ES-I3 (cell line): ENCODE results near the gene SUMF1.

ENCODE experiments used
- H3K36me3 ChIP-seq: 2 replicates; pipeline ENCODE4 v1.6.1; 2013; ENCODE audit warnings: mild to moderate bottlenecking, low read length, control low read depth, moderate library complexity; ENCODE audit not compliant: insufficient read depth
- H3K4me1 ChIP-seq: 2 replicates; pipeline ENCODE4 v1.6.1; 2013; ENCODE audit warnings: mild to moderate bottlenecking, control low read depth, low read length; ENCODE audit not compliant: insufficient read depth
- H3K9ac ChIP-seq: 2 replicates; pipeline ENCODE4 v1.6.1; 2013; ENCODE audit warnings: low read depth, mild to moderate bottlenecking, low read length, moderate library complexity
- H3K9me3 ChIP-seq: 2 replicates; pipeline ENCODE4 v1.6.1; 2013; ENCODE audit warnings: mild to moderate bottlenecking, low read length, moderate library complexity; ENCODE audit not compliant: control insufficient read depth, insufficient read depth

Gene SUMF1

DNA sequence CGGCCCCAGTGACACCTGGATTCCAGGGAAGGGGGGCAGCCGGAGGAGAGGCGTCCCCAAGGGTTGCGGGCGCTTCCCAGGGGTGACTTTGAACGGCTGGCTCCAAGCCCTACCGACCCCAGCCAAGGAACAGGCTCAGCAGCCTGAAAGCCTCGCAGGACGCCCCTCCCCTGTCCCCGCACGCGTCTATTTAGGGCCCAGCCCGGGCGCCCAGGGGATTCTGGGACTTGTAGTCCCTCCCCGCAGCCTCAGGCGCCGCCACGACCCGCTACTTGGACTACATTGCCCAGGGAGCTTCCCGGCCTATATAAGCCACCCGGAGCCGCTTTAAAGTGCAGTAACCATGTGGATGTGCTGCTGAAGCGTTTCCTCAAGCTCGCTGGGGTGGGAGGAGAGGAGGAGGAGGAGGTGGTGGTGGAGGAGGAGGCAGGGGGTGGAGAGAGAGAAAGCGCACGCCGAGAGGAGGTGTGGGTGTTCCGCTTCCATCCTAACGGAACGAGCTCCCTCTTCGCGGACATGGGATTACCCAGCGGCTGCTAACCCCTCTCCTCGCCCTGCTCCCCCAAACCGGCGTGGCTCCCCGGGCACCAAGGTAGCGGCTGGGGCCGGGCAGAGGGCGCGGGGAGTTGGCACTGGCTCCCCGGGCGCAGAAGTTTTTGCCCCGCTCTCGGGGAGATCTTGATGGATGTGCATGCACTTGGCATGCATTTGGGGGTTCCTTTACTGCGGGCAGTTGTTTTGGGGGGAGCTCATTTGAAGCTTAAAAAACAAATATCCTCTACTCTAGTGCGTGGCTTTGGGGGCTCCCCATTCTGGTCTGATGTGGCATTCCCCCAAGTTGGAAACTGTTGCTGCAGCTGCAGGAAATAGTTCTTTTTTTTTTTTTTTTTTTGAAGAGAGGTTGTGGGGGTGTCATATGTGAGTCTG lies 26.2 kb upstream of the SUMF1 start, which contains the start of gene ITPR1:
Gene ITPR1, plus strand, starts transcription at position 335 of the 927 bp plus-strand sequence. CDS start 23,144 bp downstream, outside the sequence.
- no peaks in the 10 kb centered on the region for H3K4me1 ChIP-seq
- no peaks in the 10 kb centered on the region for H3K36me3 ChIP-seq
- H3K9me3 ChIP-seq = no peaks in the 10 kb centered on the region
- peak within 1 kb of the TSS; percentile 89 for H3K9ac ChIP-seq

- Histone ChIP-seq H3K9me3 (no peaks in the 10 kb centered on the region), H3K4me1 (no peaks in the 10 kb centered on the region), H3K36me3 (no peaks in the 10 kb centered on the region), H3K9ac (peak overlapping the region; percentile 89)
Observed at GRCh38 chr3:4492208-4493013, 25.3 kb upstream of the SUMF1 start.

- no peaks in the 10 kb centered on the region for H3K9me3 ChIP-seq
- H3K36me3 ChIP-seq = no peaks in the 10 kb centered on the region
- H3K9ac ChIP-seq = peak overlapping the region; percentile 89; the same call in 1 of the 2 replicates
- no peaks in the 10 kb centered on the region for H3K4me1 ChIP-seq
Observed at GRCh38 chr3:4491855-4492207, 24.8 kb upstream of the SUMF1 start.

- H3K9ac ChIP-seq = no peak overlapping the region
- no peaks in the 10 kb centered on the region for H3K9me3 ChIP-seq
- H3K36me3 ChIP-seq = no peaks in the 10 kb centered on the region
- peaks cover 7% of the 10 kb centered on the region for H3K4me1 ChIP-seq
Observed at GRCh38 chr3:4478261-4478660, 11.2 kb upstream of the SUMF1 start.

GRCh38 chr3:4476496-4476895 lies 9.4 kb upstream of the SUMF1 start:
- no peaks in the 10 kb centered on the region for H3K36me3 ChIP-seq
- peaks cover 7% of the 10 kb centered on the region for H3K4me1 ChIP-seq
- no peak overlapping the region for H3K9ac ChIP-seq
- no peaks in the 10 kb centered on the region for H3K9me3 ChIP-seq

- H3K4me1 ChIP-seq = peaks cover 7% of the 10 kb centered on the region
- no peak overlapping the region for H3K9ac ChIP-seq
- H3K36me3 ChIP-seq = no peaks in the 10 kb centered on the region
- H3K9me3 ChIP-seq = no peaks in the 10 kb centered on the region
Observed at GRCh38 chr3:4475804-4476203, 8.7 kb upstream of the SUMF1 start.

DNA sequence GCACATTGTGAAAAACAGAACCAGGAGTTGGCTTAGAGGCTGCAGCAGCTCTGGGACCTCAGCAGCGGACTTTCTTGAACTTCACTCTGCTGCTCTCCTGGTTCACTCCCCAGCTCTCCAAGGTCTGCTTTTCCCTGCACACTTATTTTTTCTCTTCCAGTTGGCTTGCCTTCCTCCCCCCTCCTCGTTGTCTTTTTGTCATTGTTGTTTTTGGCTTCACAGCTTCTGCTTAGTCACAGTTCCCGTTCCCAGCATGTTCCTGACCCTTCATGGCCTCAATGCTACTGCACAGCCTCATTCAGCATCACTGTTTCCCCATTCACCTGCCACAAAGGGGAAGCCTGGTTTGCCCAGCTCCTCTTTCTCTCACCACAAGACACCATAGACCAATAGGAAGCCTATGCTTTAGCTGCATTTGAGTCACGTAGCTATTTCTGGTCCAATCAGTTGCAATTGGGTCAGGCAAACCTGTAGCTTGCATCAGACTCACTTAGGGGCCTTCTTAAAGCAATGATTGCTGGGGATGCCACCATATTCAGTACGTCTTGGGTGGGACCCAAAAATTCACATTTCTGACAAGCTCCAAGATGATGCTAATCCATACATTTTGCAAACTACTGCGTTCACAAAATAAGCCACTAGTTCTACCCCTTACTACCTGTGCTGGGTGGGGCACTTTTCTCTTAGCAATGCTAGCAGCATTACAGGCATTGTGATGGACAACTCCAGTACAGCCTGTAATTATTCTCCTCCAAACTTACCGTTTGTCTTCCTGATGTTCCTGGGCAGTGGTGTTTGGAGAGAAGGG lies 7.8 kb upstream of the SUMF1 start:
- Histone ChIP-seq H3K9ac (no peak overlapping the region), H3K4me1 (peaks cover 7% of the 10 kb centered on the region), H3K9me3 (no peaks in the 10 kb centered on the region), H3K36me3 (no peaks in the 10 kb centered on the region)

GRCh38 chr3:4472766-4473165 lies 5.7 kb upstream of the SUMF1 start:
- Histone ChIP-seq H3K36me3 (no peaks in the 10 kb centered on the region), H3K4me1 (peaks cover 7% of the 10 kb centered on the region), H3K9me3 (no peaks in the 10 kb centered on the region), H3K9ac (no peak overlapping the region)

DNA sequence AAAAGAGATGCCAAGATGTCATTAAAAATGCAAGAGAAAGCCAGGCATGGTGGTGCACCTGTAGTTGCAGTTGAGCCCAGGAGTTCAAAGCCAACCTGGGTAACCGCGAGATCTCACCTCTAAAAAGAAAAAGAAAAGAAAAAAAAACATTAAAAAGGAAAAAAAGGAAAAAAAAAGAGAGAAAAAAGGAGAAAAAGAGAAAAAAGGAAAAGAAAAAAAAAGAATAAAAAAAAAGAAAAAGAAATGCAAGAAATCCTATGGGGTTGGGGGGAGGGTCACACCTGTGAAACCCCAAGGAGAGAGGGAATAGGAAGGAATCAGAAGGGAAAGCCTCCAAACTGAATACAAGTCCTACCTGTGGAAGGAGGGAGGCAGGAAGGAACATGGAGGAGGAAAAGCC lies 5.2 kb upstream of the SUMF1 start:
- Histone ChIP-seq H3K36me3 (no peaks in the 10 kb centered on the region), H3K9me3 (no peaks in the 10 kb centered on the region), H3K9ac (no peak overlapping the region), H3K4me1 (peaks cover 7% of the 10 kb centered on the region)

- Histone ChIP-seq H3K9me3 (no peaks in the 10 kb centered on the region), H3K36me3 (no peaks in the 10 kb centered on the region), H3K4me1 (peaks cover 7% of the 10 kb centered on the region), H3K9ac (no peak overlapping the region)
Observed at GRCh38 chr3:4471907-4472306, 4.8 kb upstream of the SUMF1 start.

GRCh38 chr3:4467522-4467867 lies 426 bp upstream of the SUMF1 start:
- H3K4me1 ChIP-seq = no peaks in the 10 kb centered on the region
- H3K36me3 ChIP-seq = no peaks in the 10 kb centered on the region
- peak overlapping the region; percentile 73 for H3K9ac ChIP-seq
- no peaks in the 10 kb centered on the region for H3K9me3 ChIP-seq

GRCh38 chr3:4464576-4464975 lies 2.5 kb downstream of the SUMF1 start:
- Histone ChIP-seq H3K9ac (no peak overlapping the region), H3K36me3 (no peaks in the 10 kb centered on the region), H3K4me1 (no peaks in the 10 kb centered on the region), H3K9me3 (no peaks in the 10 kb centered on the region)

DNA sequence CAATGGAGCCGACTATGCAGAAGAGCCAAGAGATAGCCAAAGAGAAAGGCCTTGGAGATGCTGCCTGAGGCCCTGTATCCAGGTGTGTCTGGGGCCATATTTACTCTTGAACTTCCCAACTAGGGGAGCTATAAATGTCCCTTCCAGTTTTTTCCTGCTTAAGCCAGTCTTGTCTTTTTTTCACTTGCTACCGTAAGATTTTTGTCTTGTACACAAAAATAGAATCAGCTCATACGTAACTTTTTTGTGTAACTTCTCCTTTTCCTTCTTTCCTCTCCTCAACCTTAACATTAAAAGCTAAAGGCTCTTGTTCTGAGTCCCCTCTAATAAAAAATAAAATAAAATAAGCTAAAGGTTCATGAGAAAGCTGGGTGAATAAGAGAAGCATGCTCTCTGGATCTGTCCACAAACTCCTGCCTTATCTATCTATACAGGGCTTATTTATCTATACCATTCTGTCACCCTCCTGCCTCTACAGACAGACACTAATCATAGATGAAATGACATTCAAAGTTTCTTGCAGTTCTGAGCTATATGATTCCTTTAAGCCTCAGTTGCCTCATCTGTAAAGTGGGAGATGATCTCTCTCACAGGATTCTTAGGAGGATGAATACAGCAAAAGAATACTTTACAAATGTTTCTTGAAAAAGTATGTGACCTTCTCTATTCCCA lies 4.6 kb downstream of the SUMF1 start:
- H3K4me1 ChIP-seq = no peaks in the 10 kb centered on the region
- no peak overlapping the region for H3K9ac ChIP-seq
- no peaks in the 10 kb centered on the region for H3K9me3 ChIP-seq
- no peaks in the 10 kb centered on the region for H3K36me3 ChIP-seq
